ENCODE measurements around the gene PPP2R2C.

Gene PPP2R2C

GRCh38 chr4:6322761-6323566 lies 149.4 kb downstream of the PPP2R2C start:
- Histone ChIP-seq H3K9me3 (ENCODE audit: control insufficient read depth, insufficient read depth, low read length) (peaks cover 3% of the 10 kb centered on the region; the same call in 1 of the 2 replicates), H3K36me3 (ENCODE audit: insufficient read depth, low read length) (no peaks in the 10 kb centered on the region), H3K4me1 (ENCODE audit: insufficient read depth, low read length) (peaks cover 7% of the 10 kb centered on the region; the same call in 1 of the 2 replicates), H3K9ac (ENCODE audit: low read depth, low read length) (no peak overlapping the region)

GRCh38 chr4:6322067-6322760 lies 150.2 kb downstream of the PPP2R2C start:
- Histone ChIP-seq H3K9ac (ENCODE audit: low read depth, low read length) (no peak overlapping the region), H3K9me3 (ENCODE audit: control insufficient read depth, insufficient read depth, low read length) (peaks cover 3% of the 10 kb centered on the region; the same call in 1 of the 2 replicates), H3K4me1 (ENCODE audit: insufficient read depth, low read length) (peaks cover 7% of the 10 kb centered on the region; the same call in 1 of the 2 replicates), H3K36me3 (ENCODE audit: insufficient read depth, low read length) (no peaks in the 10 kb centered on the region)

- H3K9me3 ChIP-seq (ENCODE audit: control insufficient read depth, insufficient read depth, low read length): peaks cover 3% of the 10 kb centered on the region; the same call in 1 of the 2 replicates
- H3K36me3 ChIP-seq (ENCODE audit: insufficient read depth, low read length): no peaks in the 10 kb centered on the region
- peaks cover 7% of the 10 kb centered on the region; the same call in 1 of the 2 replicates for H3K4me1 ChIP-seq (ENCODE audit: insufficient read depth, low read length)
- H3K9ac ChIP-seq (ENCODE audit: low read depth, low read length): no peak overlapping the region
These were observed 151.1 kb downstream of the PPP2R2C start for GRCh38 chr4:6321361-6321760.

GRCh38 chr4:6320663-6321062 lies 151.8 kb downstream of the PPP2R2C start:
- H3K36me3 ChIP-seq (ENCODE audit: insufficient read depth, low read length): no peaks in the 10 kb centered on the region
- H3K9me3 ChIP-seq (ENCODE audit: control insufficient read depth, insufficient read depth, low read length): peaks cover 3% of the 10 kb centered on the region; the same call in 1 of the 2 replicates
- no peak overlapping the region for H3K9ac ChIP-seq (ENCODE audit: low read depth, low read length)
- peaks cover 6% of the 10 kb centered on the region; the same call in 1 of the 2 replicates for H3K4me1 ChIP-seq (ENCODE audit: insufficient read depth, low read length)

- Histone ChIP-seq H3K4me1 (ENCODE audit: insufficient read depth, low read length) (0 out of 2 replicates have a peak, but pooled peaks cover 3% of the 10 kb centered on the region), H3K9me3 (ENCODE audit: control insufficient read depth, insufficient read depth, low read length) (peaks cover 3% of the 10 kb centered on the region; the same call in 1 of the 2 replicates), H3K36me3 (ENCODE audit: insufficient read depth, low read length) (no peaks in the 10 kb centered on the region), H3K9ac (ENCODE audit: low read depth, low read length) (no peak overlapping the region)
These were observed 152.8 kb downstream of the PPP2R2C start for GRCh38 chr4:6319530-6320150.

GRCh38 chr4:6318206-6318605 lies 154.2 kb downstream of the PPP2R2C start:
- H3K36me3 ChIP-seq (ENCODE audit: insufficient read depth, low read length): no peaks in the 10 kb centered on the region
- no peak overlapping the region for H3K9ac ChIP-seq (ENCODE audit: low read depth, low read length)
- H3K9me3 ChIP-seq (ENCODE audit: control insufficient read depth, insufficient read depth, low read length): peaks cover 3% of the 10 kb centered on the region; the same call in 1 of the 2 replicates
- no peaks in the 10 kb centered on the region for H3K4me1 ChIP-seq (ENCODE audit: insufficient read depth, low read length)

- no peaks in the 10 kb centered on the region for H3K36me3 ChIP-seq (ENCODE audit: insufficient read depth, low read length)
- no peak overlapping the region for H3K9ac ChIP-seq (ENCODE audit: low read depth, low read length)
- peaks cover 3% of the 10 kb centered on the region; the same call in 1 of the 2 replicates for H3K9me3 ChIP-seq (ENCODE audit: control insufficient read depth, insufficient read depth, low read length)
- no peaks in the 10 kb centered on the region for H3K4me1 ChIP-seq (ENCODE audit: insufficient read depth, low read length)
These were observed 155.9 kb downstream of the PPP2R2C start for GRCh38 chr4:6316461-6317003.

GRCh38 chr4:6313216-6313615 lies 159.2 kb downstream of the PPP2R2C start:
- no peak overlapping the region for H3K9ac ChIP-seq (ENCODE audit: low read depth, low read length)
- H3K9me3 ChIP-seq (ENCODE audit: control insufficient read depth, insufficient read depth, low read length): no peaks in the 10 kb centered on the region
- H3K4me1 ChIP-seq (ENCODE audit: insufficient read depth, low read length): no peaks in the 10 kb centered on the region
- no peaks in the 10 kb centered on the region for H3K36me3 ChIP-seq (ENCODE audit: insufficient read depth, low read length)

GRCh38 chr4:6309777-6310176 lies 162.6 kb downstream of the PPP2R2C start:
- peak overlapping the region; percentile 56; the same call in 1 of the 2 replicates for H3K9ac ChIP-seq (ENCODE audit: low read depth, low read length)
- no peaks in the 10 kb centered on the region for H3K4me1 ChIP-seq (ENCODE audit: insufficient read depth, low read length)
- no peaks in the 10 kb centered on the region for H3K9me3 ChIP-seq (ENCODE audit: control insufficient read depth, insufficient read depth, low read length)
- H3K36me3 ChIP-seq (ENCODE audit: insufficient read depth, low read length): no peaks in the 10 kb centered on the region

GRCh38 chr4:6308899-6309643 lies 163.3 kb downstream of the PPP2R2C start:
- no peaks in the 10 kb centered on the region for H3K4me1 ChIP-seq (ENCODE audit: insufficient read depth, low read length)
- no peaks in the 10 kb centered on the region for H3K9me3 ChIP-seq (ENCODE audit: control insufficient read depth, insufficient read depth, low read length)
- H3K36me3 ChIP-seq (ENCODE audit: insufficient read depth, low read length): no peaks in the 10 kb centered on the region
- peak overlapping the region; percentile 56 for H3K9ac ChIP-seq (ENCODE audit: low read depth, low read length)

GRCh38 chr4:6307891-6308290 lies 164.5 kb downstream of the PPP2R2C start:
- H3K36me3 ChIP-seq (ENCODE audit: insufficient read depth, low read length): peaks cover 3% of the 10 kb centered on the region; the same call in 1 of the 2 replicates
- H3K9ac ChIP-seq (ENCODE audit: low read depth, low read length): no peak overlapping the region
- no peaks in the 10 kb centered on the region for H3K4me1 ChIP-seq (ENCODE audit: insufficient read depth, low read length)
- no peaks in the 10 kb centered on the region for H3K9me3 ChIP-seq (ENCODE audit: control insufficient read depth, insufficient read depth, low read length)

GRCh38 chr4:6307230-6307629 lies 165.2 kb downstream of the PPP2R2C start:
- Histone ChIP-seq H3K9ac (ENCODE audit: low read depth, low read length) (no peak overlapping the region), H3K4me1 (ENCODE audit: insufficient read depth, low read length) (no peaks in the 10 kb centered on the region), H3K36me3 (ENCODE audit: insufficient read depth, low read length) (peaks cover 6% of the 10 kb centered on the region; the same call in 1 of the 2 replicates), H3K9me3 (ENCODE audit: control insufficient read depth, insufficient read depth, low read length) (no peaks in the 10 kb centered on the region)

GRCh38 chr4:6306299-6306698 lies 166.1 kb downstream of the PPP2R2C start:
- Histone ChIP-seq H3K36me3 (ENCODE audit: insufficient read depth, low read length) (peaks cover 6% of the 10 kb centered on the region; the same call in 1 of the 2 replicates), H3K4me1 (ENCODE audit: insufficient read depth, low read length) (no peaks in the 10 kb centered on the region), H3K9ac (ENCODE audit: low read depth, low read length) (no peak overlapping the region), H3K9me3 (ENCODE audit: control insufficient read depth, insufficient read depth, low read length) (no peaks in the 10 kb centered on the region)
